HT-29 (cell line): Measurements from ENCODE around the gene PPP1R16B. TPM values are rescaled to one million over a fixed set of nuclear protein-coding genes. Genes with fewer than 3 reads are reported as not detected.
"Not testable (repeated sequence)": the region's sequence is repeated elsewhere in the genome, so short reads cannot be mapped to it uniquely, and the experiment has no call there.

Source experiments
- DNase-seq: peaks from one replicate; pipeline ENCODE4 v3.0.0-alpha.2; 2015; ENCODE audit warnings: low spot score
- total RNA-seq: library from RNA; depleted of rRNA; stranded (reverse); fragments of >200 nt; shearing (Covaris generic); gene quantifications from 2 replicates; pipeline ENCODE4 v1.2.3, GENCODE V29; 2014

PPP1R16B gene
- total RNA-seq, 1 experiment from 2014 or later: not detected

DNA sequence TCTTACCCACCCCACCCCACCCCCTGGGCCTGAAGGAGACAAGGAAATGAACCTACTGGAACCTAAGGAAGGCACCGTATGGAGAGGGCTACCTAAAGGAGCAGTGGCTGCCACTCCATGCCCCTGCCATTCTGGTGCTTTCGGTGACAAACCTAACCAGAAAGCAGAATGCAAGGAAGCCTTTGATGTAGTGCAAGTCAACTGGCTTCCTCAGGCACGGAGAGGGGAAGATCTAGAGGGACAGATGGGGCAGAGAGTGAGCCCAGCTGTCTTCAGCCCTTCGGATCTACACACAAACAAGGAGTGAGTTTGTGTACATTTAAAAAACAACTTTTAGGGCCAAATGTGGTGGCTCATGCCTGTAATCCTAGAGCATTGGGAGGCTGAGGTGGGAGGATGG is 39.5 kb downstream of the PPP1R16B start:
- DNase-seq: no peak

DNA sequence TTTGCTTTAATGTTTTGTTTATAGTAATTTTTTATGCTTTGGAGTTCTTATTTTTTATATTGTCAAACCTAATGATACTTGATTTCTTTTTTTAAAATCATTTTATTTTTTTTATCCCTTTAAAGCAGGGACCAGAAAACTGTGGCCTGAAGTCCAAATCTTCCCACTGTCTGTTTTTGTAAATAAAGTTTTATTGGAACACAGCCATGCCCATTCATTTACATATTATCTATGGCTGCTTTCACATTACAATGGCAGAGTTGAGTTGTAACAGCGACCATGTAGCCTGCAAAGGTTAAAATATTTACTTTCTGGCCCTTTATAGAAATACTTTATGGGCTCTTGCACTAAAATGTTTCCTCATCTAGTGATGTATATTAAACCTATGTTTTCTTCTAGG is 42.3 kb downstream of the PPP1R16B start:
- no peak for DNase-seq

DNA sequence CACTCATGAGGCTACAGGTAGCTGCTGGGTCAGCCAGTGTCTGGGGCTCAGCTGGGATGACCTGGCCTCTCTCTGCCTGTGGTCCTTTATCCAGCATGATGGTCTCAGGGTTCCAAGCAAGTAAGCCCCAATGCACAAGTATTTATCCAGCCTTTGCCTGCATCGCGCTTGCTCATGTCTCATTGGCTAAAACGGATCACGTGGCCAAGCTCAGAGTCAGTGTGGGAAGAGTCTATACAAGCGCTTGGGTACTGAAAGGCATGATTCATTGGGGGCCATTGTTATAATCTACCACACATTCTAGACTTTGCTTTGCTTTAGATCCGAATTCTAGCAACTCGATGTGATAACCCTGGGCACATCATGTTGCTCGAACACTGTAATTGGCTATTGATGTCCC is 48.3 kb downstream of the PPP1R16B start:
- no peak for DNase-seq

DNA sequence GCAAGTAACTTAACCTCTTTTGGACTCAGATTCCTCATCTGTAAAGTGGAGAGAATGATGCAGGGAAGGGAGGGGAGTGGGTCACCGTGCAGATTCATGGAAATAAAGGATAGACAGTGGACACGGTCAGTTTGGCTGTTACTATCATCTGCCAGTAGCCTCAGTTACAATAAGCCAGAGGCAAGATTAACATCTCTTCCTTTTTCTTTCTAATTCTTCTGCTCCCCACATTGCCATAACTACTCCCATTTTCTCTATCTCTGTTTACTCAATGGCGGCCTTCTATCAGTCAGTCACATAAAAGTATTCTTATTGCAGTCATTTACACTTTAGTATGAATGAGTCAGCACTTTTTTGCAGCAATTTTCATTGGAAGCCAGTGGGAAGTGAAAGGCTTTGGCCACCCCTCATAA is 49.2 kb downstream of the PPP1R16B start:
- DNase-seq: no peak

DNA sequence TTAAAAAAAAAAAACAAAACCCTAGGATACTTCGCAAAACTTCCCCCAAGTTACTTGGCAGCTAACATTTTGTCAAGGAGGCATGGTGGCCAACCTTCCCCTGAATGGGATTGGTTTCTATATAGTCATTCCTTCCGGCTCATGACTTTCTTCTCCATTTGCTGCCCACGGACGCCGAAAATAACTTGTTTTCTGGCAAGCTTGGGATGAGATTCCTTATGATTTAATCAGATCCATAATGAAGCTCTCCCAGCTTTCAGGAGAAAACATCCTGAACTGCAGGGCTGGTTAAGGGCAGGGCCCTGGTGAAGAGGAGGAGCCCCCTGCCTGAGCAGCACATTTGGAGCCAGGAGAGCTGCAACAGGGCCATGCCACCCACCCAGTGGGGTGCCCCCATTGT is 49.9 kb downstream of the PPP1R16B start:
- no peak for DNase-seq

DNA sequence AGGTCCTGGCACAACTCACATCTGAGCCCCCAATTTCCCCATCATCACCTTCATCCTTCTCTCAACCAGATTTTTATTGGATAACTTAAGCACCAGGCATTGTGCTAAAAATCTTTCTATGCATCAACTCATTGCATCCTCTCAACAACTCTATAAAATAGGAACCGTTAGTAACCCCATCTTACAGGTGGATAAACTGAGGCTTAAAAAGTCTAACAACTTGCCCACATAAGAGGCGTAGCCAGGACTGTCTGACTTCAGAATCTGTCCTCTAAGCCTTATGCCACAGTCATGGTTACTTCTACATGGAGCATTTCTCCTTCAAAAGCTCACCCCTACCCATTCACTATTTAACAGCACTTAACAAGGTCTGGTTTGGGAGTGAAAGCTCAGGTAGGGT is 51.1 kb downstream of the PPP1R16B start:
- no peak for DNase-seq

DNA sequence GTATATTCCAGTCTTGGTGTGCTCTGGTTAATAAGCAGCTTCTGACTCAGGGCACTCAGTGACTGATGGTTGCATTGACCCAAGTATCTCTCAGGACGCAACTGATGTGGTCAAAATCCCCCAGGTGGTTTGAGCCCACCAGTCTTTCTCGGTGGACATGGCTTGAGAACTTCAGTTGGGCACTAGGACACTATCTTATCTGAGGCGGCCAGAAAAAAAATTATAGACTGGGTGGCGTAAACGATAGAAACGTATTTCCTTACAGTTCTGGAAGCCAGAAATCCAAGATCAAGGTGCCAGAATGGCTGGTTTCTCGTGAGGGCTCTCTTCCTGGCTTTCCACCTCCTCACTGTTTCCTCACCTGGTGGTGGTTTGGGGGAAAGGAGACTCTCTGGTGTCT is 52.2 kb downstream of the PPP1R16B start:
- DNase-seq: no peak

DNA sequence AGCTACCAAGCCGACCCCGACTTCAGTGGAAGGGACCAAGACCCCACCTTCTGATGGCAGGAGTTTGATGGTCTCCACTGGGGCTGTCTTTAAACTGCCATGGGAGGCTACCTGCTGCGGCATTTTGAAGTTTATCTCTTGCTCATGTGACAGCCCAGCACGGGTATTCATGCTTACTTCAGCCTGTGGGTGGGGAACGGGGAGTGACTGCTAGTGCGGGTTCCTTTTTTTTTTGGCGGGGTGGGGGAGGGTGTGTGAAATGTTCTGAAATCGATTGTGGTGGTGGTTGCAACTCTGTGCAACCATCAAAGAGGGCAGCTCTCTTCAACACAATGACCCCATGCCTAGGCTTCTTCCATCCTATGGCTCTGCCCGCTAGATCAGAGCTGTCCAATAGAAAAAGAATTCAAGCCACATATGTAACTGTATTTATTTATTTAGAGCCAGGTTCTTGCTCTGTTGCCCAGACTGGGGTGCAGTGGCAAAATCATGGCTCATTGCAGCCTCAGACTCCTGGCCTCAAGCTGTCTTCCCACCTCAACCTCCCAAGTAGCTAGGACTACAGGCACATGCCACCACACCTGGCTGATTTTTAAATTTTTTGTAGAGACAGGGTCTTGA is 53.7 kb downstream of the PPP1R16B start:
- DNase-seq: no peak

DNA sequence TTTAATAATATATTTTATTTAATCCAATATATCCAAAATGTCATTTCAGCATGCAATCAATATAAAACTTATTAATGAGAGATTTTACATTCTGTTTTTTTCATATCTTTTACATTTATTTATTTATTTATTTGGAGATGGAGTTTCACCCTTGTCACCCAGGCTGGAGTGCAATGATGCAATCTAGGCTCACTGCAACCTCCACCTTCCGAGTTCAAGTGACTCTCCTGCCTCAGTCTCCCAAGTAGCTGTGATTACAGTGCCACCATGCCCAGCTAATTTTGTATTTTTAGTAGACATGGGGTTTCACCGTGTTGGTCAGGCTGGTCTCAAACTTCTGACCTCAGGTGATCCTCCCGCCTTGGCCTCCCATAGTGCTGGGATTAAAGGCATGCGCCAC is 54.4 kb downstream of the PPP1R16B start:
- not testable (repeated sequence) for DNase-seq

DNA sequence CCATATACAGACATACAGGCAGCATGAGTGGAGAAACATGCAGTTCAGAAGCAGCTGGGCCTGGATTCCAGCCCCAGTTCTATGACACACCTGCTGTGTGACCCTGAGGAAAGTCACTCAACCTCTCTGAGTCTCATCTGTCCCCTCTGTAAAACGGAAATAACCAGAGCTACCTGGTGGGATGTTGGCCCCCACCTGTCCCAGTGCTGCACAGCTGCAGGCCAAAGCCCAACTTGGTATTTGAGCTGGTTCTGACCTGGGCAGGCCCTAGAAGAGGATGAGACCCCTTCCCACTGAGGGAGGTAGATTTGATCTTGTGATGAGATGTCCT is 55.5 kb downstream of the PPP1R16B start:
- DNase-seq: no peak

DNA sequence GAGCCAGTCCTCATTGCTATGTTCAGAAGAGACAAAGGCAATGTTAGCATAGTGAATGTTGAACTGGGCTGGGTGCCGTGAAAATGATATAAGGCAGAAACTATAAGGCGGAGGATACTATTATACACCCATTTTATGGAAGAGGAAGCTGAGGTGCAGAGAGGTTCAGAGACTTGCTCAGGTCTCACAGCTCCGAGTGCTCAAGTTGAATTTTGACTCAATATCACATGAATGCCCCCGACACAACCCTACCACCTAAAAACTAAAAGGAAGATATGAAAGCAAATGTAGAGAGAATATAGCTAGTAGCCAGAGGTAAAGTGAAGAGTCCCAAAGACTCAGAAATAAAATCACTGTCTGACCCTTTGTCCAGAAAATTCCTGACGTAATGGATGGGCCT is 56.7 kb downstream of the PPP1R16B start:
- no peak for DNase-seq

DNA sequence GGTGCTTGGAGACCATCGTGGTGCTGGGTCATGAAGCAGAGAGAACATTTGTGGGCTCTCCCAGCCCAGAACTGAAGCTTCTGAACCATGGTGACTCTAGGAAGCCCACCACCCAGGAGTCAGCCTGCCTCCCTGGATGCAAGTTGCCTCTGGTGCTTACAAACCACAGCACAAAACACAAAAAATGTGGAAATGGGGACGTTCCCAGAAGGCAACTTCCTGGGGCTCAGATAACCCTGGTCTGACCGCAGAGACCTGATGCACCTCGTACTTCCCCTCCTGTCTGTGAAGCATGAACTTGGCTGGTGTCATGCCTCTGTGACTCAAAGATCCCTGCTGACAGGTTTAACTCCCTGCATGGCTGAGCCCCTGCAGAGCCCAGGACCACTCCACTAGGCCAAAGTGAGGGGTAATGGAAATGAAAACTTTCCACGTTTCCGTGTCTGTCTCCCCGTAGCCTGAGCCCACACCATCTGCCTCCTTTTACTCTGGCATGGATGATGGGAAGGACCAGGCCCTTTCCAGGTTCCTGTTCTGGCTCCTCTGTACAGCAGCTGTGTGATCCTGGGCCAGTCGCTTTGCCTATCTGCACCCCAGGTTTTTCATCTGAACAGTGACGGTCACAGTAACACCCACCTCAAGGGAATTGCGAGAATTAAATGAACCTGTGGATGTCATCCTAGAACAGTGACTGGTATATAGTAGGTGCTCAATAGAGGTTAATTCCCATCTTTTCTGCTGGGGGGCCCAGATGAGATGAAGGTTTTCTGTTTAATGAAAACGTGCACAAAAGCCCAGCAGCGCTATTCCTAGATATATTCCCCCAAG is 57.7 kb downstream of the PPP1R16B start:
- DNase-seq: no peak

DNA sequence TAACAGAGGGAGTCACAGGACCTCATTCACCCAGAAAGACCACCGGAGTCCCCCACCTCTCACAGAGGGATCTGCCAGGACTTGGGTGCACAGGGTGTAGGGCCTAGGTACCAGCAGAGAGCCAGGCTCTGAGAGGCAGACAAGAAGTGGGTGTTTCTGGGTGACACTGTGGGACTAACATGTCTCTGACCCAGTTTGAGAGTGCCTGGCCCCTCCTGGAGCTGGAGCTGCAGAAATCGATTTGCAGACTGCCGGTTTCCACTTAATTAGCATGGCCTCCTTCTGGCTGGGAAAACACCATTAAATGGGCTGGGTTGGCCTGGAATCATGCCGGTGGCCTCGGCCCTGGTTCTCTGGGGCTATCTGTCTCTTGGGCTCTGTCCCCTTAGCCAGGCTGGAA is 59.2 kb downstream of the PPP1R16B start:
- no peak for DNase-seq

DNA sequence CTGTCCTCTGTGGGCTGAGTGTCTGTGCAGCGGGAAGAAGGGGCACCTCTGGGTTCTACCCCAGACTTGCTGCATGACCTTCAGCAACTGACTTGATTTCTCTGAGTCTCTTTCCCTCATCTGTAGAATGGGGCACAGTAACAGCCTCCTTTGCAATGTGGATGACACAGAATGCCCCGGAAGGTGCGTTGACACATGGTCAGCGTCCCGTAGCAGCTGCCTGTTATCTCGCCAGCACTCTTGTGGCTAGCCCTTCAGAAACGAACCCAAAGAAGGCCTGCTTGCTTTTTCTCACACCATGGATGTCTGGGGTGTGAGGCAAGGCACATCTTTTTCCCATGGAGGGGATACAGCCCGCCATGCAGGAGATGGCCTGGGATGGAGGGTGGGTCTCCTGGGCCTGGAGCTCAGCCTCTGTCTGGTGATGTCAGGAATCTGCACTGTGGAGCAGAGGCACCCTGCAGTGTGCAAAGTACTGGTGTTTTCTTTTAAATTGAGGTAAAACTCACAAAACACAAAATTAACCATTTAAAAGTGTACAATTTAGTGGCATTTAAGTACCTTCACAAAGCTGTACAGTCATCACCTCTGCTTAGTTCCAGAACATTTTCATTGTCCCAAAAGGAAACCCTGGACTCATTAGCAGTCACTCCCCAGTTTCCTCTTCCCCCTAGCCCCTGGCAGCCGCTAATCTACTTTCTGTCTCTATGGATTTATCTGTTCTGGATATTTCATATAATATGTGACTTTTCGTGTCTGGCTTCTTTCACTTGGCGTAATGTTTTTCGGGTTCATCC is 61.0 kb downstream of the PPP1R16B start:
- DNase-seq: no peak

DNA sequence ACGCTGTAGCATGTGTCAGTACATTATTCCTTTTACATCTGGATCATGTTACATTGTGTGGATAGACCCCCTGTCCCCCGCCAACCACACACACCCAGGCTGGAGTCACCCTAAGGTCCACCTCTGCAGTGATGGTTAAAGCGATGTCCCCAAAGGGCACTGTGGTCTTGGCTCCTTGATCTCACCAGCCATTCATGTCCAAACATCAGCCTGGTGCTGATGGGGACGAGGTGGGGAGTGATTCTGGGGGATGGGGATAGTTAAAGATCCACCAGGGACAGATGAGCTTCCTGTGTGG is 61.5 kb downstream of the PPP1R16B start:
- DNase-seq: no peak

DNA sequence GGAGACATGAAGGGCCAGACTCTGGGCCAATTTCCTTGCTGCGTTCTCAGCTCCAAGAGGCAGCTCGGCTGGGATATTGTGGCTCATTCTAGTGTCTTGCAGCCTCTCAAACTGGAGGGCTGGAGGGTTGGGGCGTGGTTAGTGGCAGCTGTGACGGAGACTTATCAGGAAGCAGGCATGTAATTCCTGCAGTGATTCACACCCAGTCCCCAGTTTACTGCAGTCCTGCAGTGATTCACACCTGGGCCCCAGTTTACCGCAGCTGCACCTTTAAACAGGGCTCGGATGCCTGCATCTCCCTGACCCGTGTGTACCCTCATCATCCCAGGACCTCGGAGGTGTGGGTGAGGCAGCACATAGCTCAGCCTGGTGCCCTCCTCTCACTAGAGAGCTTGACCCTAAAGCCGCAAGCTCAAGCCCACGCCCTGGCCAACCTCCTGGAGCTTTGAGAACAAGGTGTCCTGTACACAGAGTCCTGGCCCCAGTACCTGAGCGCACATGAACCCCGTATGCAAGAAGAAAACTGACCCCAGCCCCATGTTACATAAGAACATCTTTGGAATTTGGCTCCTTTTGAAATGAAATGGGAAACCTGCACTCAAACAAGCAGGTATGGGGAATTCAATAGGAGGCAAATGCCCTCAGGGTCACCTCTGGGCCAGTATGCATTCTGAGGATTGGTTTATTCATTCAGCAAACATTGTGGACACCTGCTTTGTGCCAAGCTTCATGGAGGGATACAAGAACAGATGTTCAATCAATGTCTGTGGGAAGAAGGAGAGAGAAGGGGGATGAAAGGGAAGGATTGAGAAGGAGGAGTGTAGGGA is 65.4 kb downstream of the PPP1R16B start:
- no peak for DNase-seq

DNA sequence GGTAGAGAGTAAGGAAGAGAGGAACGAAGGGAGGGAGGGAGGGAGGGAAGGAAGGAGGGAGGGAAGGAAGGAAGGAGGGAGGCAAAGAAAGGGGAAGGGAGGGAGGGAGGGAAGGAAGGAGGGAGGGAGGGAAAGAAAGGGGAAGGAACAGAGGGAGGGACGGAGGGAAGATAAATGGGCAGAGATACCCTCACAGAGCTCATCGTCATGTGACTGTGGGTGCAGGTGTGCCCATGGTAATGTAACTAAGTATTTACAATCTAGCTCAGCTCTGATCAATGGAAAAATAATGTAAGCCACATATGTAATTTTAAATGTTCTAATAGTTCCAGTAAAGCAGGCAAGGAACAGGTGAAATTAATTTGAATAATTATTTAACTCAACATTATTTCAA is 66.1 kb downstream of the PPP1R16B start:
- DNase-seq: no peak

DNA sequence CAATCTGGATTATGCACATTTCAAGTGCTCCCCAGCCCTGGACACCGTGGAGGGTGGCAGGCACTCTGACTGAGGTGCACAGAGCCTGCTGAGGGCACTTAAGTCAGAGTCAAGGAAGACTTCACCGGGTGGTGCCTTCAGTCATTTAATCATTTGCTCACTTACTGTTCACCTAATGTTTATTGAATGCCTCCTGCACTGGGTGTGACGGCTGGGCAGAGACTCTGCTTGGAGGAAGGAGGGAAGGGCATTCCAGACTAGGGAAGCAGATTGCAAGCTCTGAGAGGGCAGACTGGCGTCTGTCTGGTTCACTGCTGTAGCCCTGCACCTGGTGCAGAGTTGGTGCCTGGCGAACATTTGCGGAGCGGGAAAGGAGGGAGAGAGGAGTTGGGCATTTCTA is 66.5 kb downstream of the PPP1R16B start:
- DNase-seq: peak; percentile 23

DNA sequence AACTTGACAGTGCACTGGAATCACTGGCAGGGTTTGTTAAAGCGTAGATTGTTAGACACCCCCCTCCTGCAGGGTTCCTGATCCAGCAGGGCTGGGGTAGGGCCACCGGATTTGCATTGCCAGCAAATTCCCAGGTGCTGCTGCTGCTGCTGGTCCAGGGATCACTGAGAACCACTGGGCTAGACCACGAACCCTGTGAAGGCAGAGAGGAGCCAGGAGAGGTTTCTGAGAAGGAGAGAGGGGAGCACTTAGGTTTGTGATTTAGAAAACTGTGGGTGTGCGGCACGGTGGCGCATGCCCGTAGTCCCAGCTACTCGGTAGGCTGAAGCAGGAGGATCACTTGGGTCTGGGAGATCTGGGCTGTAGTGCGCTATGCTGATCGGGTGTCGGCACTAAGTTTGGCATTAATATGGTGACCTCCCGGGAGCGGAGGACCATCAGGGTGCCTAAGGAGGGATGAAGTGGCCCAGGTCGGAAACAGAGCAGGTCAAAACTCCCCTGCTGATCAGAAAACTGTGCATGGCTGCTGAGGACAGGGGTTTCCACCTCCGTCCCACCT is 67.1 kb downstream of the PPP1R16B start:
- no peak for DNase-seq

DNA sequence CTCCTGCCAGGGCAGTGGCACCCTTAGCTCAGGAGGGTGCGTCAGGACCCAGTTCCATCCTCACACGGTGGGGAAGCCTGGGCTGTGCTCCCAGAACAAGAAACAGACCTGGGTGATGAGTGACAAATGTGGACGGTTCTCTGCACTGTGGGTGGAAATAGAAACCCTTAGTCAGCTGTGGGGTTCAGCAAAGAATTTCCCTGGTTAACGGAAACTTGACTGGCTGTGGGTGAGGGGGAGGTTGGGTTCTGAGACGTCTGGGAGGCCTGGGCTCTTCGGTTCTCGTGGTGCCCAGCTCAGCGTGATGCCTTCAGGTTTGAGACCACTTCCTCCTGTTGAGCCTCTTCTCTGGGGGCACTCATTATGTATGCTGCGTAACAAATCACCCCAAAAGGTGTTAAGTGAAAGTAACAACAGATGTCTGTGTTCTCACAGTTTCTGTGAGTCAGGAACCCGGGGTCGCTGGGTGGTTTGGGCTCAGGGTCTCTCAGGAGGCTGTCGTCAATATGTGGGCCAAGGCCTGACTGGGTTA is 67.6 kb downstream of the PPP1R16B start:
- DNase-seq: no peak

DNA sequence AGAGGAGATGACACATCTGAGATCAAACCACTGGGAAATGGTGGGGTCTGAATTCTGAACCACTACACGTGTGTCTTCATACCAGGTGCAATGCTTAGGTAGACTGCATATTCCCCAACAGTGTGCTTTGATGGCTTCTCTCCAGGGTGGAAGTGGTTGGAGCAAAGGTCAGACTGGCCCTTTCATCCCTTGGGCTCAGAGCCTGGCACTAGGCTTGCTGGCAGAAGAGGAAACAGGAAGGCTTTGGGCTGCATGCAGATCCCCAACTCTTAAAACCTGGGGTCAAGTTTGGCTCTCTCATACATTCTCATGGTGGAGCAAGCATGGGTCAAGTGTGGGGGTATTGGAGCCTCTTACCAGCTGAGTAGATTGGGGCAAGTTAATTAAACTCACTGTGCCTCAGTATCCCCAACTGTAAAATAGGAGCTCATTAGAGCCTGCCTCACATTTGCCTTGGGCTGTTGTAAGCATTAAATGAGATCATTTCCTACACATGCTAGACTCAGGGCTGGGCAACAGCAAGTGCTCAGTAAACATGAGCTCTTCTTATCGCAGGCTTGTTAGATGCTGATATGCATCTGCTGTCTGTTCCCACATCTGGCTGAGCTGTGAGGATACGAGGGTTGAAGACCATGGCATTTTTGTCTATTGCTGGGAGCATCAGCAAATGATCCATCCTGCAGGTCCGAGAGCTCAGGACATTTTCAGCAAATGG is 69.1 kb downstream of the PPP1R16B start:
- DNase-seq: no peak
